OCI-LY1 (cell line): Measurements from ENCODE around the gene SCN1A.

Source experiments
- H2AFZ ChIP-seq: fragments of 200-600 bp; sonication (generic), shearing (Covaris generic); 2 replicates; pipeline ENCODE4 v1.6.0; 2014; ENCODE audit warnings: antibody characterized with exemption, mild to moderate bottlenecking, low read length
- H3F3A ChIP-seq: fragments of 200-600 bp; sonication (generic), shearing (Covaris generic); 2 replicates; pipeline ENCODE4 v1.6.0; 2014; ENCODE audit warnings: mild to moderate bottlenecking, antibody characterized with exemption, low read length, moderate library complexity; ENCODE audit not compliant: insufficient read depth
- H3K27ac ChIP-seq: fragments of 200-600 bp; sonication (generic); 2 replicates; pipeline ENCODE4 v1.5.1; 2014; ENCODE audit warnings: low read length, mixed run types, mild to moderate bottlenecking, low read depth; ENCODE audit not compliant: poor library complexity, severe bottlenecking
- H3K27me3 ChIP-seq: fragments of 200-600 bp; sonication (generic); 2 replicates; pipeline ENCODE4 v1.6.0; 2014; ENCODE audit warnings: antibody characterized with exemption, mild to moderate bottlenecking, low read length, moderate library complexity; ENCODE audit not compliant: insufficient read depth
- H3K36me3 ChIP-seq: fragments of 200-600 bp; sonication (generic); 2 replicates; pipeline ENCODE4 v1.6.1; 2014; ENCODE audit warnings: mild to moderate bottlenecking, antibody characterized with exemption, low read length, moderate library complexity, mixed read lengths; ENCODE audit not compliant: insufficient read depth
- H3K4me1 ChIP-seq: fragments of 200-600 bp; sonication (generic); 2 replicates; pipeline ENCODE4 v1.5.1; 2014; ENCODE audit warnings: mild to moderate bottlenecking, low read length, moderate library complexity; ENCODE audit not compliant: insufficient read depth, severe bottlenecking
- H3K4me2 ChIP-seq: fragments of 200-600 bp; sonication (generic), shearing (Covaris generic); 2 replicates; pipeline ENCODE4 v1.6.1; 2014; ENCODE audit warnings: low read length
- H3K4me3 ChIP-seq: fragments of 200-600 bp; sonication (generic); 2 replicates; pipeline ENCODE4 v1.5.1; 2014; ENCODE audit warnings: low read length, low read depth, mild to moderate bottlenecking, mixed read lengths; ENCODE audit not compliant: poor library complexity, severe bottlenecking
- H3K79me2 ChIP-seq: fragments of 200-600 bp; shearing (Covaris generic); 2 replicates; pipeline ENCODE4 v1.6.1; 2016; ENCODE audit warnings: mixed run types, low read length, mixed read lengths; ENCODE audit not compliant: insufficient read depth
- H3K9ac ChIP-seq: fragments of 200-600 bp; sonication (generic), shearing (Covaris generic); 2 replicates; pipeline ENCODE4 v1.6.1; 2014; ENCODE audit warnings: mild to moderate bottlenecking, low read length, mixed read lengths
- H3K9me2 ChIP-seq: fragments of 200-600 bp; sonication (generic), shearing (Covaris generic); 2 replicates; pipeline ENCODE4 v1.6.1; 2014; ENCODE audit warnings: low read depth, mild to moderate bottlenecking, low read length, mixed read lengths
- H3K9me3 ChIP-seq: fragments of 200-600 bp; shearing (Covaris generic); 2 replicates; pipeline ENCODE4 v1.6.1; 2014; ENCODE audit warnings: low read length, mixed read lengths
- H4K20me1 ChIP-seq: fragments of 200-600 bp; sonication (generic), shearing (Covaris generic); 2 replicates; pipeline ENCODE4 v1.6.0; 2016; ENCODE audit warnings: mild to moderate bottlenecking, low read length; ENCODE audit not compliant: insufficient read depth
- EZH2 ChIP-seq: fragments of 200-600 bp; sonication (generic), shearing (Covaris generic); IDR thresholded peaks from 2 replicates; pipeline ENCODE4 v1.8.0; 2017; ENCODE audit warnings: borderline replicate concordance, mixed run types, mild to moderate bottlenecking, antibody characterized with exemption, low read length, moderate library complexity, mixed read lengths
- TF ChIP-seq, protein P1 (sequence below): fragments of 200-600 bp; sonication (generic), shearing (Covaris generic); IDR thresholded peaks from 2 replicates; pipeline ENCODE4 v1.5.1; 2017; ENCODE audit warnings: mild to moderate bottlenecking, antibody characterized with exemption, low read length, moderate library complexity, mixed read lengths

Gene SCN1A

DNA sequence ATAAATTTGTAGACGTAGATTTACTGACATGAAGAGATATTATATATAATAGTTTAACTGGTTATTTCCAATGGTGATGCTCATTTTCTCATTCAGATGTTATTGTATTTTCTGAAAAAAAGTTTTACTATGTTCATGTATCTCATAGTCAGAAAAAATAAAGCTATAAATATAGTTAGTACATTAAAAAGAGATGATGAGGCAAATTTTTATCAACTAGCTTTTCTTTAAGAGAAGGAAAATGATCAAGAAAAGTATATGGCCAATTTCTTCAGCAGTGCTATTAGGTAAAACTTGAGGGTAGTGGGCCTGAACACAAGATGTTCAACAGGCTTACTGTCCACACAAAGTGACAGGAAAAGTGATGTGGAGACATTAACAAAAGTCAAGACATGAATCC, 186.0 kb downstream of the SCN1A start:
- H3K9ac ChIP-seq: no peak overlapping the region
- peaks cover 66% of the 10 kb centered on the region for H3K36me3 ChIP-seq
- H2AFZ ChIP-seq: no peak overlapping the region
- no peaks in the 10 kb centered on the region for H3F3A ChIP-seq
- no peaks in the 10 kb centered on the region for H3K4me1 ChIP-seq
- H3K4me3 ChIP-seq: no peak overlapping the region
- no peaks in the 10 kb centered on the region for H3K79me2 ChIP-seq
- no peaks in the 10 kb centered on the region for H3K9me2 ChIP-seq
- no peak overlapping the region for H3K4me2 ChIP-seq
- TF ChIP-seq, protein P1, sequence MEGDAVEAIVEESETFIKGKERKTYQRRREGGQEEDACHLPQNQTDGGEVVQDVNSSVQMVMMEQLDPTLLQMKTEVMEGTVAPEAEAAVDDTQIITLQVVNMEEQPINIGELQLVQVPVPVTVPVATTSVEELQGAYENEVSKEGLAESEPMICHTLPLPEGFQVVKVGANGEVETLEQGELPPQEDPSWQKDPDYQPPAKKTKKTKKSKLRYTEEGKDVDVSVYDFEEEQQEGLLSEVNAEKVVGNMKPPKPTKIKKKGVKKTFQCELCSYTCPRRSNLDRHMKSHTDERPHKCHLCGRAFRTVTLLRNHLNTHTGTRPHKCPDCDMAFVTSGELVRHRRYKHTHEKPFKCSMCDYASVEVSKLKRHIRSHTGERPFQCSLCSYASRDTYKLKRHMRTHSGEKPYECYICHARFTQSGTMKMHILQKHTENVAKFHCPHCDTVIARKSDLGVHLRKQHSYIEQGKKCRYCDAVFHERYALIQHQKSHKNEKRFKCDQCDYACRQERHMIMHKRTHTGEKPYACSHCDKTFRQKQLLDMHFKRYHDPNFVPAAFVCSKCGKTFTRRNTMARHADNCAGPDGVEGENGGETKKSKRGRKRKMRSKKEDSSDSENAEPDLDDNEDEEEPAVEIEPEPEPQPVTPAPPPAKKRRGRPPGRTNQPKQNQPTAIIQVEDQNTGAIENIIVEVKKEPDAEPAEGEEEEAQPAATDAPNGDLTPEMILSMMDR: no peak
- TF ChIP-seq EZH2: no peak
- no peak overlapping the region for H3K27ac ChIP-seq
- no peaks in the 10 kb centered on the region for H4K20me1 ChIP-seq
- H3K9me3 ChIP-seq: no peaks in the 10 kb centered on the region
- H3K27me3 ChIP-seq: no peaks in the 10 kb centered on the region

DNA sequence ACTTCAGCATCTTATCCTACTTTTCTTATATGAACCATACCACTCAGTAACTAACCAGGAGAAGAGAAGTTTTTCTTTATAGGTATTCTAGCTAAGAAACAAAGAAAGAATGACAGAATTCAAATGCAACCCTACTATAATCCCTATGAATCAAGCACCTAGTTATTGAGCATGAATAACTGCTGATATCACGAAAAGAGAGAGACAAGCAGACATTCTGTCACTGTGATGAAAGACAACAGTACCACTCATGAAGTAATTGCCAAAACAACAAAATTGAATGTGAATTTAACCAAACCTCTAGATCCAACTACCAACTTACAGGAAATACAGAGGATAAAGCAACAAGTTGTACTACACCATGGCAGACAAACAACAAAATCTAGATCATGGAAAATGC, 189.6 kb downstream of the SCN1A start:
- Histone ChIP-seq H3K9me3 (no peaks in the 10 kb centered on the region), H3K27ac (no peak overlapping the region), H3K36me3 (peaks cover 55% of the 10 kb centered on the region), H3K9ac (no peak overlapping the region), H3K4me3 (no peak overlapping the region), H3K79me2 (no peaks in the 10 kb centered on the region), H2AFZ (no peak overlapping the region), H4K20me1 (no peaks in the 10 kb centered on the region), H3K4me2 (no peak overlapping the region), H3F3A (no peaks in the 10 kb centered on the region), H3K9me2 (no peaks in the 10 kb centered on the region), H3K27me3 (no peaks in the 10 kb centered on the region), H3K4me1 (no peaks in the 10 kb centered on the region)
- TF ChIP-seq, protein P1: no peak
- no peak for TF ChIP-seq EZH2
